Hepatocyte (in vitro differentiated cells): ENCODE results near the gene MIEN1. TPM values are rescaled to one million over a fixed set of nuclear protein-coding genes. Genes with fewer than 3 reads are reported as not detected.
A peak's percentile ranks its signal among the peaks of the same experiment; 100 is the strongest.

Experiments
- DNase-seq: peaks from one replicate; pipeline ENCODE4 v3.0.0-alpha.2; 2016; ENCODE audit warnings: low spot score
- H2AFZ ChIP-seq: fragments of 200-600 bp; sonication (generic); 2 replicates; pipeline ENCODE4 v1.6.0; 2016; ENCODE audit warnings: antibody characterized with exemption, mild to moderate bottlenecking
- H3K27ac ChIP-seq: fragments of 200-600 bp; sonication (generic); 2 replicates; pipeline ENCODE4 v1.5.1; 2016; ENCODE audit warnings: mild to moderate bottlenecking
- H3K27me3 ChIP-seq: fragments of 200-600 bp; sonication (generic); 2 replicates; pipeline ENCODE4 v1.6.1; 2016
- H3K36me3 ChIP-seq: fragments of 200-600 bp; sonication (generic); replicated peaks from 2 replicates; pipeline ENCODE4 v1.5.1; 2016; ENCODE audit warnings: low read depth; ENCODE audit not compliant: insufficient read depth
- H3K4me1 ChIP-seq: fragments of 200-600 bp; sonication (generic); 2 replicates; pipeline ENCODE4 v1.5.1; 2016; ENCODE audit warnings: mild to moderate bottlenecking, moderate library complexity; ENCODE audit not compliant: insufficient read depth
- H3K4me2 ChIP-seq: fragments of 200-600 bp; sonication (generic); 2 replicates; pipeline ENCODE4 v1.6.0; 2016
- H3K4me3 ChIP-seq: fragments of 200-600 bp; sonication (generic); 2 replicates; pipeline ENCODE4 v1.5.1; 2016; ENCODE audit warnings: mild to moderate bottlenecking
- H3K79me2 ChIP-seq: fragments of 200-600 bp; sonication (generic); 2 replicates; pipeline ENCODE4 v1.6.0; 2017; ENCODE audit warnings: mild to moderate bottlenecking
- H3K9me2 ChIP-seq: fragments of 200-600 bp; sonication (generic); replicated peaks from 2 replicates; pipeline ENCODE4 v1.6.0; 2017; ENCODE audit warnings: mild to moderate bottlenecking; ENCODE audit not compliant: insufficient read depth
- H3K9me3 ChIP-seq: fragments of 200-600 bp; sonication (generic); 2 replicates; pipeline ENCODE4 v1.5.1; 2016; ENCODE audit warnings: low read depth, mild to moderate bottlenecking
- H4K20me1 ChIP-seq: fragments of 200-600 bp; sonication (generic); 2 replicates; pipeline ENCODE4 v1.6.0; 2016; ENCODE audit warnings: mild to moderate bottlenecking; ENCODE audit not compliant: insufficient read depth, poor library complexity, severe bottlenecking
- EZH2 ChIP-seq: fragments of 200-600 bp; sonication (generic); IDR thresholded peaks from 2 replicates; pipeline ENCODE4 v1.6.1; 2016; ENCODE audit warnings: antibody characterized with exemption, mild to moderate bottlenecking, borderline replicate concordance
- EZH2phosphoT487 ChIP-seq: fragments of 200-600 bp; sonication (generic); IDR thresholded peaks from one replicate; pipeline ENCODE4 v1.6.1; 2018; ENCODE audit warnings: antibody characterized with exemption, mild to moderate bottlenecking, low read depth, moderate library complexity; ENCODE audit not compliant: unreplicated experiment, severe bottlenecking
- WGBS: methylation state at CpG from one replicate; pipeline ENCODE4 v1.1.6; 2016; ENCODE audit warnings: low lambda C conversion rate; ENCODE audit errors: missing lambda C conversion rate; 5-methylcytosine and 5-hydroxymethylcytosine counted together
- microRNA-seq: library from miRNA; unstranded; fragments of <30 nt; microRNA quantifications from one replicate; pipeline ENCODE4, GENCODE V29; 2017
- polyA plus RNA-seq: library from polyadenylated mRNA; unstranded; fragments of >200 nt; fragmentation: Nextera tagmentation; extraction: Ambion mirVana; gene quantifications from 2 replicates; pipeline ENCODE4 v1.2.1, GENCODE V29; 2016
- small RNA-seq: library from RNA; depleted of rRNA; stranded (forward); fragments of <200 nt; gene quantifications from one replicate; pipeline ENCODE3, GENCODE V24; 2014
- total RNA-seq: library from RNA; depleted of rRNA; stranded (reverse); fragments of >200 nt; gene quantifications from 2 replicates; pipeline ENCODE4 v1.2.3, GENCODE V29; 2014
- TF ChIP-seq, protein P1 (sequence below): fragments of 200-600 bp; sonication (generic); IDR thresholded peaks from 2 replicates; pipeline ENCODE4 v1.5.1; 2016; ENCODE audit warnings: antibody characterized with exemption, mild to moderate bottlenecking; ENCODE audit not compliant: poor library complexity

MIEN1 gene
- total and polyA plus RNA-seq, 2 experiments from 2014 or later = 37.2 to 129 TPM

DNA sequence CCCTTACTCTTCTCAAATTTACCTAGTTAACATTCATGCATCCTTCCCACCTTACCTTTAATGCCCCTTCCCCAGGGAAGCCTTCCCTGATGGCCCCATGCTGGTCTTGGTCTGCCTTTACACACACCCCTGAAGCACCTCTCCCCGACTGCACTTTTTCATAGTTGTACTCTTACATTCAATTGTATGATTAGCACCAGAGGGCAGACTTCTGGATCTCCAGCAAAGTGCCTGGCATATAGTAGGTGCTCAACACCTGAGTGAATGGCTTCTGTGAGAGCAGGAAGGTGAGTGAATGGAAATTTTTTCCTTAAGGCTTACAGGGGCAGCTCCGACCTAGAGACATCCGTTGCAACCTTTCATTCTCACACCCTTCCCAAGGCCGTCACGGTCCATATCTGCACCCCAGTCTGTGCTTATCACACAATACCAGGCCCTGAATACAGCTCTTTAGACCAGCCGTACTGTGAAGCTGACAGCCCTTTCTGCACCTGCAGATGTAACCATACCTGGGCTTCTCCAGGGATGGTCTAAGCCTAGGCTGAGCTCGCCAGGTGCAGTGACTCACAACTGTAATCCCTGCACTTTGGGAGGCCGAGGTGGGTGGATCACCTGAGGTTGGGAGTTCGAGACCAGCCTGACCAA is 46.9 kb downstream of the MIEN1 start:
- H3K4me1 ChIP-seq = peaks cover 19% of the 10 kb centered on the region
- H3K4me3 ChIP-seq = no peak overlapping the region
- H3K27ac ChIP-seq = no peak overlapping the region
- no peak overlapping the region for H3K4me2 ChIP-seq
- WGBS = 93% methylated on average over 9 of the region's 9 CpGs
- H3K9me3 ChIP-seq = no peaks in the 10 kb centered on the region
- no peak overlapping the region for H2AFZ ChIP-seq
- no peaks in the 10 kb centered on the region for H4K20me1 ChIP-seq
- TF ChIP-seq, protein P1, sequence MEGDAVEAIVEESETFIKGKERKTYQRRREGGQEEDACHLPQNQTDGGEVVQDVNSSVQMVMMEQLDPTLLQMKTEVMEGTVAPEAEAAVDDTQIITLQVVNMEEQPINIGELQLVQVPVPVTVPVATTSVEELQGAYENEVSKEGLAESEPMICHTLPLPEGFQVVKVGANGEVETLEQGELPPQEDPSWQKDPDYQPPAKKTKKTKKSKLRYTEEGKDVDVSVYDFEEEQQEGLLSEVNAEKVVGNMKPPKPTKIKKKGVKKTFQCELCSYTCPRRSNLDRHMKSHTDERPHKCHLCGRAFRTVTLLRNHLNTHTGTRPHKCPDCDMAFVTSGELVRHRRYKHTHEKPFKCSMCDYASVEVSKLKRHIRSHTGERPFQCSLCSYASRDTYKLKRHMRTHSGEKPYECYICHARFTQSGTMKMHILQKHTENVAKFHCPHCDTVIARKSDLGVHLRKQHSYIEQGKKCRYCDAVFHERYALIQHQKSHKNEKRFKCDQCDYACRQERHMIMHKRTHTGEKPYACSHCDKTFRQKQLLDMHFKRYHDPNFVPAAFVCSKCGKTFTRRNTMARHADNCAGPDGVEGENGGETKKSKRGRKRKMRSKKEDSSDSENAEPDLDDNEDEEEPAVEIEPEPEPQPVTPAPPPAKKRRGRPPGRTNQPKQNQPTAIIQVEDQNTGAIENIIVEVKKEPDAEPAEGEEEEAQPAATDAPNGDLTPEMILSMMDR = no peak
- TF ChIP-seq EZH2 = no peak
- no peak for TF ChIP-seq EZH2phosphoT487
- H3K79me2 ChIP-seq = no peaks in the 10 kb centered on the region
- no peaks in the 10 kb centered on the region for H3K9me2 ChIP-seq
- H3K27me3 ChIP-seq = no peaks in the 10 kb centered on the region
- no peaks in the 10 kb centered on the region for H3K36me3 ChIP-seq
- DNase-seq = no peak

DNA sequence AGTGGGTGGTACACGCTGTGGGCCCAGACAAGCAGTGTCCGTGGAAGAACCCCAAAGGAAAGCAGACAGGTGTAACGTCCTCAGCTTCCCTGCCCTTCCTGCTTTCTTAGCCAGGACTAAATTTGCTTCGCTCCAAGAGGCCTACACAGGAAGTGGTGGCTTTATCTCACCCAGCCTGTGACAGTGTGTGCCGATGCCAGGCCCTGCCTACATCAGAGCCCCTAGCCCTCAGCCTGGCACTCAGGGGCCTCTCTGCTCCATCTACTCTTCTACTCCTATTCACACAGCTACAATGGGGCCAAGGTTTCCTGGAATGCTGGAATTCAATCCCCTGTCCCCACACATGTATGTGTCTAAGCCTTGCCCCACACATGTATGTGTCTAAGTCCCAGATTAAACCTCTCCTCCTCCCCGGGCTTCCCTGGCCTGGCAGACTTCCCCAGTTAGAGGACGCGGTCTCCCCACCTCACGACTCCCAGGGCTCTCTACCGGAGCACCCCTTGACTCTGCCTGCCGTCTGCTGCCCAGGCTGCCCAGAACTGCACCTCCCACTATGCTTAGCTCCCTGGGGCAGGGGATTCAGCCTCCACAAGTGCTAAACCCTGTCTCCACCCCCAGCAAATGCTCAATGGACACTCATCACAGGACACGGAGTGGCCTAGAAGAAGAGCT is 50.7 kb downstream of the MIEN1 start:
- H3K27me3 ChIP-seq = no peaks in the 10 kb centered on the region
- H3K9me3 ChIP-seq = no peaks in the 10 kb centered on the region
- no peak overlapping the region for H3K4me2 ChIP-seq
- DNase-seq = no peak
- H3K27ac ChIP-seq = peak overlapping the region; percentile 89
- no peaks in the 10 kb centered on the region for H3K79me2 ChIP-seq
- no peak overlapping the region for H2AFZ ChIP-seq
- no peak for TF ChIP-seq EZH2phosphoT487
- TF ChIP-seq, protein P1 = no peak
- no peak for TF ChIP-seq EZH2
- 94% methylated on average over 12 of the region's 12 CpGs for WGBS
- H3K9me2 ChIP-seq = no peaks in the 10 kb centered on the region
- no peaks in the 10 kb centered on the region for H3K36me3 ChIP-seq
- H3K4me1 ChIP-seq = peaks cover 39% of the 10 kb centered on the region
- H3K4me3 ChIP-seq = no peak overlapping the region
- no peaks in the 10 kb centered on the region for H4K20me1 ChIP-seq

Small RNA genes lying within 50 kb of the gene (microRNA-seq; reads per million reads assigned to microRNA genes)
- 7.2 reads per million, percentile 18 among the genes with 10 or more reads in this experiment for gene MIR4728

Small RNA genes lying within 50 kb of the gene (small RNA-seq; reads per million reads assigned to genes)
- 0.16 reads per million for gene MIR4728

Other genes starting within 250 kb of the MIEN1 start
- not detected in 2 replicates for gene NEUROD2, start 122.6 kb downstream of the MIEN1 start, total RNA-seq
- gene NEUROD2, start 122.6 kb downstream of the MIEN1 start, polyA plus RNA-seq = not detected in 2 replicates
- gene PPP1R1B, start 103.6 kb downstream of the MIEN1 start, total RNA-seq = 1.5 TPM in 2 replicates
- 3.7 TPM in 2 replicates for gene PPP1R1B, start 103.6 kb downstream of the MIEN1 start, polyA plus RNA-seq
- 61.6 and 76.5 TPM in 2 replicates for gene STARD3, start 93.4 kb downstream of the MIEN1 start, total RNA-seq
- 89.0 and 90.3 TPM in 2 replicates for gene STARD3, start 93.4 kb downstream of the MIEN1 start, polyA plus RNA-seq
- gene TCAP, start 65.2 kb downstream of the MIEN1 start, total RNA-seq = 0.90 and 1.0 TPM in 2 replicates
- gene TCAP, start 65.2 kb downstream of the MIEN1 start, polyA plus RNA-seq = 0.64 and 0.66 TPM in 2 replicates
- 51.9 and 64.5 TPM in 2 replicates for gene PNMT, start 62.1 kb downstream of the MIEN1 start, total RNA-seq
- 203 and 204 TPM in 2 replicates for gene PNMT, start 62.1 kb downstream of the MIEN1 start, polyA plus RNA-seq
- gene PGAP3, start 42.5 kb downstream of the MIEN1 start, total RNA-seq = 26.8 and 33.0 TPM in 2 replicates
- 35.4 and 35.6 TPM in 2 replicates for gene PGAP3, start 42.5 kb downstream of the MIEN1 start, polyA plus RNA-seq
- gene ERBB2, start 30.5 kb downstream of the MIEN1 start, total RNA-seq = 77.7 and 93.1 TPM in 2 replicates
- 72.9 and 76.4 TPM in 2 replicates for gene ERBB2, start 30.5 kb downstream of the MIEN1 start, polyA plus RNA-seq
- 19.0 and 22.8 TPM in 2 replicates for gene GRB7, start 7.4 kb upstream of the MIEN1 start, total RNA-seq
- 29.4 and 29.7 TPM in 2 replicates for gene GRB7, start 7.4 kb upstream of the MIEN1 start, polyA plus RNA-seq
- under 0.01 TPM in 1 of 2 replicates, not detected in the other for gene IKZF3, start 133.8 kb upstream of the MIEN1 start, total RNA-seq
- not detected in 2 replicates for gene IKZF3, start 133.8 kb upstream of the MIEN1 start, polyA plus RNA-seq
- not detected in 2 replicates for gene ZPBP2, start 137.7 kb upstream of the MIEN1 start, total RNA-seq
- gene ZPBP2, start 137.7 kb upstream of the MIEN1 start, polyA plus RNA-seq = not detected in 2 replicates
- gene GSDMB, start 188.1 kb upstream of the MIEN1 start, total RNA-seq = 7.9 and 10.3 TPM in 2 replicates
- 6.4 and 6.9 TPM in 2 replicates for gene GSDMB, start 188.1 kb upstream of the MIEN1 start, polyA plus RNA-seq
- 52.8 and 73.3 TPM in 2 replicates for gene ORMDL3, start 197.1 kb upstream of the MIEN1 start, total RNA-seq
- gene ORMDL3, start 197.1 kb upstream of the MIEN1 start, polyA plus RNA-seq = 33.3 and 56.4 TPM in 2 replicates
- gene LRRC3C, start 197.2 kb upstream of the MIEN1 start, total RNA-seq = 0.57 TPM in 1 of 2 replicates, not detected in the other
- gene LRRC3C, start 197.2 kb upstream of the MIEN1 start, polyA plus RNA-seq = not detected in 2 replicates
- 0.08 TPM in 1 of 2 replicates, not detected in the other for gene GSDMA, start 232.5 kb upstream of the MIEN1 start, total RNA-seq
- gene GSDMA, start 232.5 kb upstream of the MIEN1 start, polyA plus RNA-seq = 0.08 and 0.21 TPM in 2 replicates